WERI-Rb-1 (cell line): Measurements from ENCODE around the gene IMMP2L.

ENCODE experiments used
- DNase-seq: peaks from one replicate; pipeline ENCODE4 v3.0.0-alpha.2; 2020
- H3K27ac ChIP-seq: fragments of 250-450 bp; sonication (Bioruptor Pico); 2 replicates; pipeline ENCODE4 v1.5.1; 2020; ENCODE audit warnings: mild to moderate bottlenecking, moderate library complexity
- H3K27me3 ChIP-seq: fragments of 250-450 bp; sonication (Bioruptor Pico); 2 replicates; pipeline ENCODE4 v1.5.1; 2021; ENCODE audit warnings: mild to moderate bottlenecking, low read depth, moderate library complexity; ENCODE audit not compliant: insufficient read depth, severe bottlenecking
- H3K36me3 ChIP-seq: fragments of 250-450 bp; sonication (Bioruptor Pico); 2 replicates; pipeline ENCODE4 v1.5.1; 2020; ENCODE audit warnings: mild to moderate bottlenecking, moderate library complexity
- H3K4me3 ChIP-seq: 2 replicates; pipeline ENCODE4 v1.5.1; 2011; ENCODE audit warnings: low read depth, mild to moderate bottlenecking, control low read depth, low read length
- H3K9me3 ChIP-seq: fragments of 250-450 bp; sonication (Bioruptor Pico); 2 replicates; pipeline ENCODE4 v1.5.1; 2021; ENCODE audit warnings: mild to moderate bottlenecking, moderate library complexity; ENCODE audit not compliant: severe bottlenecking
- TF ChIP-seq, protein P1 (sequence below): IDR thresholded peaks from 2 replicates; pipeline ENCODE4 v1.5.1; 2011; ENCODE audit warnings: low read depth, mild to moderate bottlenecking, control low read depth, inconsistent platforms, low read length

The IMMP2L gene

DNA sequence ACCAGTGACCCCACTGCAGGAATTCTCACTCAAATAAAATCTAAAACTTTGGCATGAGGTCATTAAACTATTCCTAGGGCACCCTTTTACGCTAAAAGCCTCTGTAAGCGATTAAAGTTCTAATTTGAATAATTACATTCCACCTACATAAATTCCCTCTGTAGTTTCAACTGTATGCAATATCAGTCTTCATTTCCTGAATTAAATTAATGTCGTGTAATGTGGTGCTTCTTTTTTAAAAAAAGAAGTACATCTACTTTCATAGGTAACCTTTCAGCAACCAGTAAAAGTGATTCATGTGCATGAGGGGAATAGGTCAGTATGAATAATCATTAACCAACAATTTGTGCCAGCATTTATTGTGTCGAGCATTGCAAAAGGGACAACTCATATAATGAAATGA lies 44.7 kb downstream of the IMMP2L start:
- H3K27ac ChIP-seq: no peak overlapping the region
- H3K36me3 ChIP-seq: no peaks in the 10 kb centered on the region
- no peak for DNase-seq
- no peaks in the 10 kb centered on the region for H3K27me3 ChIP-seq
- no peak overlapping the region for H3K4me3 ChIP-seq
- no peaks in the 10 kb centered on the region for H3K9me3 ChIP-seq
- TF ChIP-seq, protein P1, sequence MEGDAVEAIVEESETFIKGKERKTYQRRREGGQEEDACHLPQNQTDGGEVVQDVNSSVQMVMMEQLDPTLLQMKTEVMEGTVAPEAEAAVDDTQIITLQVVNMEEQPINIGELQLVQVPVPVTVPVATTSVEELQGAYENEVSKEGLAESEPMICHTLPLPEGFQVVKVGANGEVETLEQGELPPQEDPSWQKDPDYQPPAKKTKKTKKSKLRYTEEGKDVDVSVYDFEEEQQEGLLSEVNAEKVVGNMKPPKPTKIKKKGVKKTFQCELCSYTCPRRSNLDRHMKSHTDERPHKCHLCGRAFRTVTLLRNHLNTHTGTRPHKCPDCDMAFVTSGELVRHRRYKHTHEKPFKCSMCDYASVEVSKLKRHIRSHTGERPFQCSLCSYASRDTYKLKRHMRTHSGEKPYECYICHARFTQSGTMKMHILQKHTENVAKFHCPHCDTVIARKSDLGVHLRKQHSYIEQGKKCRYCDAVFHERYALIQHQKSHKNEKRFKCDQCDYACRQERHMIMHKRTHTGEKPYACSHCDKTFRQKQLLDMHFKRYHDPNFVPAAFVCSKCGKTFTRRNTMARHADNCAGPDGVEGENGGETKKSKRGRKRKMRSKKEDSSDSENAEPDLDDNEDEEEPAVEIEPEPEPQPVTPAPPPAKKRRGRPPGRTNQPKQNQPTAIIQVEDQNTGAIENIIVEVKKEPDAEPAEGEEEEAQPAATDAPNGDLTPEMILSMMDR: no peak

DNA sequence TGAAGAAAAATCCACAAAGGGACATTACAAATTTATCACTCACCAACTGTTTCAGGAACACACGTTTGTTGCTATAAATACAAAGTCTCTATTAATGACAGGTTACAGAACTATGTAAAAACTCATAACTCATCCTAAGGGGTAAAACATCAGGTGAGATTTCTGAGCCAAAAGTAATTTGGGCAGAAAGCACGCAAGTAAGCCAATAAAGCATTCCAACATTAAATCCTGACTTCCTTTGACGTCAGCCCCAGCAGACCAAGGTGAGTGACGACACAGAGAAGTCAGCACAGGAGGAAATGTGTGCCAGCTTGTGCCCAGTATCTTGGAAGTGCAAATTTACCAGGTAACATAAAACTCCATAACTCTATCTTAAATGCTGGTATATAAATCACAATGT lies 45.7 kb downstream of the IMMP2L start:
- Histone ChIP-seq H3K27me3 (no peaks in the 10 kb centered on the region), H3K36me3 (no peaks in the 10 kb centered on the region), H3K9me3 (no peaks in the 10 kb centered on the region), H3K4me3 (no peak overlapping the region), H3K27ac (no peak overlapping the region)
- TF ChIP-seq, protein P1: no peak
- DNase-seq: no peak

DNA sequence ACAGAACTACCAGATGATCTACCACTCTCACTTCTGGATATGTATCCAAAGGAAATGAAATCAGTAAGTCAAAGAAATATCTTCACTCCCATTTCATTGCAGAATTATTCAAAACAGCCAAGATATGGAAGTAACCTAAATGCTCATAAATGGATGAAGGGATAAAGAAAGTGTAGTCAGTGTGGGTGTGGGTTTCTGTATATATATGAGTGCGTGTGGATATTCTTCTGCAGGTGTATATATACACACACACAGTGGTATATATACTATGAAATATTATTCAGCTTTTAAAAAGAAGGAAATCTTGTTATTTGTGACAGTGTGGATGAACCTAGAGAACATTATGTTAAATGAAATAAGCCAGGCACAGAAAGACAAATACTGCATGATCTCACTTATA lies 48.7 kb downstream of the IMMP2L start:
- DNase-seq: no peak
- H3K27me3 ChIP-seq: no peaks in the 10 kb centered on the region
- H3K36me3 ChIP-seq: no peaks in the 10 kb centered on the region
- no peaks in the 10 kb centered on the region for H3K9me3 ChIP-seq
- H3K4me3 ChIP-seq: no peak overlapping the region
- TF ChIP-seq, protein P1: no peak
- H3K27ac ChIP-seq: no peak overlapping the region

DNA sequence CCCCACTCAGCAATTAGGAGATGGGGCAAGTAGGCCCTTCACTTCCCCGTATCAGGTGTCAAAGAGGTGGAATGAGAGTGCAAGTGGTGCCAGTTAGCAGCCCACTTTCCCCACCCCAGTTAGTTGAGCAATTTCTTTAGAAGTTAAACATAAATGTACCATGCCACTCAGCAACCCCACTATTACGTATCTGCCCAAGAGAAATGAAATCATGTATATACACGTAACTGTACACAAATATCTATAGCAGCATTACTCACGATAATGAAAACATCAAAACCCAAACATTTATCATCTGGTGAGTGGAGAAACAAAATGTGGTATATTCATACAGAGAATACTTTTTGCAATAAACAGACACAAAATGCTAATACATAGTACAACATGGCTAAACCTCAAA lies 50.4 kb downstream of the IMMP2L start:
- no peak overlapping the region for H3K4me3 ChIP-seq
- DNase-seq: no peak

DNA sequence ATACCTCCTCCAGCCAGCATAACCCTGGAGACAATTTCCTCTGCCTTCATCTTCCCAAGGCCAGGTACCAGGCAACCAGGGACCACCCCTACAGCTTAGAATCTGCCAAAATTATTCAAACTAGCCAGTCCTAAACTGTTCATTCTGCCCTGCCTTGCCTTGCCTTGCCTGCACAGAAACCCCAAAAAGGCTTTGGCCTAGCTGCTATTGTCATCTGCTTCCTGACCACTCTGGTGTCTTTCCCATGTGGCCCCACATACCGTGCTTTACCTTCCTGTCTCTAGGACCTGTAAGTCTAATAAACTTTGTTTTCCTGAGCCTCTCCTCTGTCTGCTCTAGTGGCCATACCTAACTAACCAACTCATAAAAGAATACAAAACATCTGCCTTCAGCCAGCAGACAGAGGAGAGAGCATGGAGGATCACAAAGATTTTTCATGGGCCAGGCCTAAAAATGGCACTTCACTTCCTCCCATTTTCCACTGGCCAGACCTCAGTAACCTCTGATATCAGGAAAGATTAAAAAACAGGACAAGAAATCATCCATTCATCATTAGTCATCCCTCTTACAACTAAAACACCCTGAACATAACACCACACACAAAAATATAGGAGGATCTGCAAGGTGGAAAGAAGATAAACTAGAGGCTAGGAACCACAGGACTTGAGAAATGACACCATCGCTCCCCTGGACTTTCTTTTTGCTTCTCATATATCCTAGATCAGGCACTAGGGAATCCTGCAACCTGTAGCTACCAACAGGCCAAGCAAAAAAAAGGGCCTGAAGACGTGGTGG lies 51.5 kb downstream of the IMMP2L start:
- Histone ChIP-seq H3K9me3 (no peaks in the 10 kb centered on the region), H3K27ac (no peak overlapping the region), H3K4me3 (no peak overlapping the region), H3K36me3 (no peaks in the 10 kb centered on the region), H3K27me3 (no peaks in the 10 kb centered on the region)
- DNase-seq: no peak
- TF ChIP-seq, protein P1: no peak

More for the DNA sequence above, 50.4 kb downstream of the IMMP2L start:
- Histone ChIP-seq H3K27ac (no peak overlapping the region), H3K27me3 (no peaks in the 10 kb centered on the region), H3K9me3 (no peaks in the 10 kb centered on the region), H3K36me3 (no peaks in the 10 kb centered on the region)
- TF ChIP-seq, protein P1: no peak

DNA sequence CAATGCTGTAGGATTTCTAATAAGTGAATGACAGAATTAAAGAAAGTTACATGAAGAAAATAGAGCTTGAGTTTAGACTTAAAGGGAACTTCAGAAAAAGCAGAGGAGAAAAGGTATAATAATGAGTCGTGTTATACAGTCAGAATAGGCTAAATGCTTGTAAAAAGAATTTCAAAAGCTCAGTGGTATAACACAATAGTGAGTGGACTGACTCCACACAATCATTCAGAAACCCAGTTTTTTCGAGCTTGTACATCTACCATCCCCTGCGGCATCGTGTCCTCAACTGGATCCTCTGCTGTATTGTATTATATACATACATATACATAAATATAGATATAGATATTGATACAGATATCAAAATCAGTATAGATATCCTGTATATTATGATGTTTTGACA lies 52.2 kb downstream of the IMMP2L start:
- no peak for DNase-seq
- H3K36me3 ChIP-seq: no peaks in the 10 kb centered on the region
- H3K9me3 ChIP-seq: no peaks in the 10 kb centered on the region
- TF ChIP-seq, protein P1: no peak
- H3K4me3 ChIP-seq: no peak overlapping the region
- H3K27me3 ChIP-seq: no peaks in the 10 kb centered on the region
- H3K27ac ChIP-seq: no peak overlapping the region
